ENCODE measurements around the gene RRM1.

DNA sequence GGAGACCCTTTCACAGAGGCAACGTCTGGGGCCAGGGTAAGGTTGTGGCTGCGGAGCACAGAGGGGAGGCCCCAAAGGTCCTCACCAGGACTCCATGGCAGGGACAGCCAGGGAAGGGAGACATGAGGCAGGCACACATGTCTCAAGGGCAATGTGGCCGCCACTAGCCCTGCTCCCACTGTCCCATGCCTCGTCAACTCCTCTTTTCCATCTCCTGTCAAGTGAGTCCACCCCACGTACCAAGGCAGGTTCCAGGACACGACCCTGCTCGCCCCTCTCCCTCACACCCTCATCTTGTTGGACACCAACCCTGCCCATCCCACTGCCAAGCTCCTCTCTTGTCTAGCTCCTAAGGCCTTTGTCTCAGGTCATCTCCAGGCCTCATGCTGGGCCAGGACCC, 73.2 kb downstream of the RRM1 start:
- no peak for TF ChIP-seq EZH2 (IDR thresholded peaks at IDR 0.05; ENCODE audit: insufficient read depth, poor library complexity, severe bottlenecking)
- no peak for TF ChIP-seq EZH2phosphoT487 (IDR thresholded peaks at IDR 0.05; ENCODE audit: insufficient read depth, low read depth)

Measured in GM23248 (cell line).